Mononuclear cell (primary cell): ENCODE results near the gene MSL3B.

Experiments used
- H3K27me3 ChIP-seq: 2 replicates; pipeline ENCODE4 v1.6.0; 2011; ENCODE audit warnings: low read length, control low read depth; ENCODE audit not compliant: insufficient read depth
- H3K4me1 ChIP-seq: 2 replicates; pipeline ENCODE4 v1.5.1; 2011; ENCODE audit warnings: mild to moderate bottlenecking, low read length, control low read depth; ENCODE audit not compliant: insufficient read depth
- H3K4me3 ChIP-seq: 2 replicates; pipeline ENCODE4 v1.5.1; 2011; ENCODE audit warnings: mild to moderate bottlenecking, low read length, moderate library complexity
- H3K9me3 ChIP-seq: 2 replicates; pipeline ENCODE4 v1.5.1; 2011; ENCODE audit warnings: low read depth, mild to moderate bottlenecking, control low read depth, low read length

Gene MSL3B

DNA sequence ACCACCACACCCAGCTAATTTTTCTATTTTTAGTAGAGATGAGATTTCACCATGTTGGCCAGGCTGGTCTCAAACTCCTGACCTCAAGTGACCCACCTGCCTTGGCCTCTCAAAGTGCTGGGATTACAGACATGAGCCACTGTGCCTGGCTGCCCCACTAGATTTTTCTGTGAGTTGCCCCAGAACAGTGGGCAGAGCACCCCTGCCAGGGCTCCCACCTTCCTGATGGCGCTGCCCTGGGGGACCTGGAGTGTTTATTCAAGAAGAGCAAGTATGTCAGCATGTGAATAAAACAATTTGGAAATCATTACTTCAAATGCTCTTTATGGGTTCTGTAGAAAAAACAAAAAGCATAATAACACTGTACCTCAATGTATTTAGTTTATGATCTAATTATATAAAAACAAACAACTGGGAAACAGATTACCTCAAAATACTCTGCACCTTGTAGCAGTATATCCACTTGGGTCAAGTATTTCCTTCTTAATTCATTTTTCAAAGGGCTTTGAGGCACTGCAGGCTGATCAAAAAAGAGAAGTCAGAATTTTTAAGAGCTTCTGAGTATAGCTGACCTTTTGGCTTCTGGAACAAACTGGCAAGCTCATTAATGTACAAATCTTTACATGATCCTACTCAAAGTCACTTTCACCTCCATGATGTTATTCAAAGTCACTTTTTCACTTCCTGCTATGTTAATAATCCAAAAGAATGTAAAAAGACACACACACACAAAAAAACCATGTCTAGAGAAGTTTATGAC lies 22.7 kb downstream of the MSL3B start:
- Histone ChIP-seq H3K27me3 (no peaks in the 10 kb centered on the region), H3K4me3 (no peak overlapping the region), H3K4me1 (no peaks in the 10 kb centered on the region), H3K9me3 (no peaks in the 10 kb centered on the region)

- Histone ChIP-seq H3K4me1 (no peaks in the 10 kb centered on the region), H3K9me3 (no peaks in the 10 kb centered on the region), H3K4me3 (no peak overlapping the region), H3K27me3 (no peaks in the 10 kb centered on the region)
Observed at GRCh38 chr2:233844836-233845235, 23.4 kb downstream of the MSL3B start.

GRCh38 chr2:233844064-233844807 lies 23.9 kb downstream of the MSL3B start:
- no peaks in the 10 kb centered on the region for H3K4me1 ChIP-seq
- H3K9me3 ChIP-seq = no peaks in the 10 kb centered on the region
- no peaks in the 10 kb centered on the region for H3K27me3 ChIP-seq

GRCh38 chr2:233841183-233841582 lies 27.0 kb downstream of the MSL3B start:
- no peak overlapping the region for H3K4me3 ChIP-seq
- no peaks in the 10 kb centered on the region for H3K4me1 ChIP-seq
- H3K9me3 ChIP-seq = no peaks in the 10 kb centered on the region
- H3K27me3 ChIP-seq = no peaks in the 10 kb centered on the region

More at GRCh38 chr2:233844064-233844807, 23.9 kb downstream of the MSL3B start:
- no peak overlapping the region for H3K4me3 ChIP-seq

DNA sequence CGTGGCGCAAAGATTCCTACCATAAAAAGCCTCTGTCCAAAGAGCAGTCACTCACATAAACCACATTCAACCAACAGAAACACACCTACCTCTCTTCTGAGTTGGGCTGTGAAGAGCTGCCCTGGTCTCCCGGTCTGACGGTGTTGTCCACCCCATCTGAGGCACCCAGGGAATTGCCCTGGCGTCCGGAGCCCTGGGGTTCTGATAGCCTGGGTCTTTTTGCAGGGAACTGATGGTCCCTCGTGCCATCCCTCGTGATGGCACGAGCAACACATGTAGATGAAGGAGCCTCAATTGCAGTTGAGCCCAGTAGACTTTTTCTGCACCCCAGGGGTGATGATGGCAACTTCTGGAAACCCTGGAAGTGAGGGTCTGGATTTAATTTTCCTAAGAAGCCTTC lies 27.7 kb downstream of the MSL3B start:
- no peaks in the 10 kb centered on the region for H3K9me3 ChIP-seq

GRCh38 chr2:233839447-233839820 lies 28.8 kb downstream of the MSL3B start:
- H3K9me3 ChIP-seq = no peaks in the 10 kb centered on the region
- no peaks in the 10 kb centered on the region for H3K27me3 ChIP-seq
- H3K4me1 ChIP-seq = no peaks in the 10 kb centered on the region
- no peak overlapping the region for H3K4me3 ChIP-seq

More for the DNA sequence above, 27.7 kb downstream of the MSL3B start:
- Histone ChIP-seq H3K27me3 (no peaks in the 10 kb centered on the region), H3K4me1 (no peaks in the 10 kb centered on the region), H3K4me3 (no peak overlapping the region)

DNA sequence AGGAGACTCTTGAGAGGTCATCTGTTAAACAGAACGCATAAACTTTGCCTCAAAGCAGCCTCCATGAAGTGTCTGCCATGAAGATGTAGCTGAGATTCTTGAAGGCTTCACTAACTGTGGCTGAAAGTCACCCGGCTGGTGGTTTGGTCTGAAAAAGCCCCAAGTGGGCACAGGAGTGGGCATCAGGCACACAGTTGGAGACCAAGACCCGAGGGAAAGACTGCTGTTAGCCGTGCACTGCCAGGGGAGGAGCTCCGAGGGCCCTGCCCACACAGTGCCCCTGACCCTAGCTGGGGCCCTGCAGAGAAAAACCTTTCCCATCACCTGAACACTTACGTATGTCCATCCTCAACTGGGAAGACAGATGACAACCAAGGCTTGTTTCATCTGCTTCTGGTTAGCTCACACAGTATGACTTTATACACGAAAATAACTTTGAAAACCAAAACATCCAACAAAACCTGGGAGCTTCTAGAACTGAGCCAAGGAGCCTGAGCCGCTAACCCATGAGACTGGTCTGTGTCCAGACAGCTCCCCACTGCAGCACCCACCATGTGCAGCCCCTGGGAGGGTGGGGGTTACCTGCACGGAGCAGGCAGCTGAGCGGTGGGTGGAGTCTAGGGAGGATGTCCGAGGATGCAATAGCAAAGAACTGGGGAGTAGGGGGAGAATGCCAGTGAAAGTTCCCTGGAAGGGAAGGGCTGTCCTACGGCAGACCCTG lies 29.3 kb downstream of the MSL3B start:
- H3K4me1 ChIP-seq = no peaks in the 10 kb centered on the region
- no peaks in the 10 kb centered on the region for H3K27me3 ChIP-seq
- no peak overlapping the region for H3K4me3 ChIP-seq
- H3K9me3 ChIP-seq = no peaks in the 10 kb centered on the region

DNA sequence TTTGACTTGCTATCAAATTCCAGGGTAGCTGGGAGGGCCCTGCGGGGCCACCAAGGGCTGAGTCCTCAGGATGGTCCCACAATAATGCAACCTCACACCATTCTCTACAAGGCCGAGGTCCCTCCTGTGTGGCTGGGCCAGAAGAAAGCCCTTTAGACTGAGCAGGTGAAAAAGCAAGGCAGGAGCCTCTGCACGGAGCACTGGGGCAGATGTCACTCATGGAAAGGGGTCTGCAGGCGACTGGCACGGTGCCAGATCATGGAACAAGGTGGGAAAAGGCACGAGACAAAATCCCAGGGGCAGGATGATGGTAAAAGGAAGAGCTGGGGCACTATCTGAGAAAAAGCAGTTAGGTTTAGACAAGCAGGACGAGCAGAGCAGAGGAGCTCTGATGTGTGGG lies 29.9 kb downstream of the MSL3B start:
- no peak overlapping the region for H3K4me3 ChIP-seq
- H3K4me1 ChIP-seq = no peaks in the 10 kb centered on the region
- H3K27me3 ChIP-seq = no peaks in the 10 kb centered on the region
- no peaks in the 10 kb centered on the region for H3K9me3 ChIP-seq

GRCh38 chr2:233837694-233838229 lies 30.4 kb downstream of the MSL3B start:
- Histone ChIP-seq H3K4me3 (no peak overlapping the region), H3K27me3 (no peaks in the 10 kb centered on the region), H3K9me3 (no peaks in the 10 kb centered on the region), H3K4me1 (no peaks in the 10 kb centered on the region)

DNA sequence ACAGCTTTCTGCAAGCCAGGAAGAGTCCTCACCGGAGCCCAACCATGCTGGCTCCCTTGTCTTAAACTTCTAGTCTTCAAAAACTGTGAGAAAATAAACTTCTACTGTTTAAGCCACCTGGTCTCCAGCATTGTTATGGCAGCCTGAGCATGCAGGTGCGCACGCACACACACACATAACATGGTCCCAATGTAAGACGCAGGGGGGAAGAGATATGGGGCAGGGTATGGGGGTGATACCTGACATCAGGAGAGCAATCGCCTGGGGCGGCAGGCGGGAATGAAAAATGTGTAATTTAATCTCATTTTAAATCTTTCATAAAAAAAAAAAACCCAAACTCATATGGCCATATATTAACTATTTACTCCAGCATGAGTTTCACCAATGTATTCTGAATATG lies 31.8 kb downstream of the MSL3B start:
- no peaks in the 10 kb centered on the region for H3K27me3 ChIP-seq
- H3K4me1 ChIP-seq = no peaks in the 10 kb centered on the region
- no peaks in the 10 kb centered on the region for H3K9me3 ChIP-seq
- no peak overlapping the region for H3K4me3 ChIP-seq

DNA sequence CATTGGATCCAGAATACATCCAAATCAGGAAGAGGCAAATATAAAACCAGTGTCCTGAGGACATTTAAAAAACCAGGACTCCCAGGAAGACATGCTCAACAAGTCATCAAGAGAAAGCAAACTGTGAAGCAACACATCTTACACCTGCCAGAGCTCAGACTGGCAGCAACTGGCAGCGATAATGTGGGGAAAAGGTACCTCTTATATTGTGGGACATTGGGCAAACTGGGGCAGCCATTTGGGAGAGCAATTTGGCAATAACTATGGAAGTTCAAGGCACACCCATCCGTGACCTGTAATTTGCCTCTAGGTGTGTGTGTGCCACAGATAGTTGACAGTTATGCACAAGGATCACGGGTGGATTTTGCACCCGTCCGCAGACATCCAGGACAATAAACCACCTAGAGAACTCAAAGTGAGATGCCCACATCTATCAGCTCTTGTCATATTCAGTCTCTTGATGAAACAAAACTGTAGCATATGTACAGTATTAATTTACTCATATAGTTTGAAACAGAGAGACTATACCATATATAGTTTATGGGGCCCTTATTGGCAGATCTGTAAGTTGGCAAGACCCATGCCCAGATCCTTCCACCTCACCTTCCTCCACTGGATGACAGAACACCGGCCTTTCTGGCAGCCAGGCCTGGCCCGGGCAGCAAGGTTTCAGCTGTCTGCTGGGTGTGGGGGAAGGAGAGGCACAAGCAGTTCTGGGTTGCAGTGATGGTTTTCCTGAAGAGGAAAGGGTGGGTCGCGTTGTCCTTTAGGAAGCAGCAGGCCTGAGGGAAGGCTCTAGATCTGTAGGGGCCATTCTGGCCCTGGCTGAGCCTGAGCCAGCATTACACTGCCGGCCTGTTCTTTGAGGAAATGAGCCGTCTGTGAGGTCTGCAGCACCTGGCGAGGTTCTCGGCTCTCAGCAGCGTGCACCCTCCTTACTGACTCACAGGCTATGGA lies 32.7 kb downstream of the MSL3B start:
- Histone ChIP-seq H3K27me3 (no peaks in the 10 kb centered on the region), H3K4me1 (no peaks in the 10 kb centered on the region), H3K4me3 (no peak overlapping the region), H3K9me3 (no peaks in the 10 kb centered on the region)

- no peaks in the 10 kb centered on the region for H3K27me3 ChIP-seq
Observed at GRCh38 chr2:233833345-233833744, 34.8 kb downstream of the MSL3B start.

DNA sequence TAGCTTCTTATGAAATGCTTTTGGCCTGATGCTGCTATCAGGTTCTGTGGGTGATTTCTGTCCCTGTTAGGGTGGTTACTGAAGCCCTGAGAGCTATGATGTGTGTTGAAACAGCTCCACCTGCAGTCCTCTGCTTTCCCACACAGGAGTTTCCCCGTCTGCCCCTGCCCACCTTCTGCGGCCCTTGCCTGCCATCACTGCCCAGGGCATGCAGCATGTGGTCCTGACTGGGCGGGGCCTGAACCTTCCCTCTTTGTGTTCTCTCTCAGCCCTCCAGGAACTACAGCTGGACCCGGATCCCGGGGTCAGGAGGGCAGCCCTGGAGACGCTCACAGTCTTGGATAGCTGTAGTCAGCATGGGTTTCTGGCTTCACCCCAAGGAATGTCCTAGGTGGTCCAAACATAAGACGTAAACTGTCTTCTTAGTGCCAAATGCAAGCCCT lies 35.3 kb downstream of the MSL3B start:
- Histone ChIP-seq H3K4me3 (no peak overlapping the region), H3K4me1 (no peaks in the 10 kb centered on the region), H3K9me3 (no peaks in the 10 kb centered on the region), H3K27me3 (no peaks in the 10 kb centered on the region)

More at GRCh38 chr2:233833345-233833744, 34.8 kb downstream of the MSL3B start:
- no peaks in the 10 kb centered on the region for H3K4me1 ChIP-seq
- H3K9me3 ChIP-seq = no peaks in the 10 kb centered on the region
- H3K4me3 ChIP-seq = no peak overlapping the region

DNA sequence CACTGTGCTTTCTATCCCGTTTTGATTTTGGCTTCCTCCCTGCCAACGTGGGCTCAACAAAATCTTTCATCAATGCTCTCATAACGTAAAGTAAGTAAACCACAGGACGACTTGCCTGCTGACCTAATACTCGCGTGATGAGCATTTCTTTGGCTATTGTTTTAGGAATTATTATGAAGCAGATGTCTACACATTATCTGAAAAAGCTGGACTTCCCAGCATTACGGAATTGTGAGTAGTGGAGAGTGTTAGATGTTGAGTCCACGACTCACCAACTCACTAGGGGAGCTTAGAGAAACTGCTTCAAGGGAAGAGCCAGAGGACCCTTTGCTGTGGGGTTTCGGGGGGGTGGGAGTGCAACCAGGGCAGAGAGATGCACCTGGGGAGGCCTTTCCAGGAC lies 35.8 kb downstream of the MSL3B start:
- H3K4me1 ChIP-seq = no peaks in the 10 kb centered on the region
- no peaks in the 10 kb centered on the region for H3K9me3 ChIP-seq
- H3K4me3 ChIP-seq = no peak overlapping the region
- H3K27me3 ChIP-seq = no peaks in the 10 kb centered on the region
